ENCODE results near the gene NPR3. TPM values are rescaled to one million over a fixed set of nuclear protein-coding genes. Genes with fewer than 3 reads are reported as not detected.
"Not testable (repeated sequence)": the region's sequence is repeated elsewhere in the genome, so short reads cannot be mapped to it uniquely, and the experiment has no call there.

Gene NPR3
- total RNA-seq, 3 donors from 2014 or later: 0.05 to 0.08 TPM; not detected in 1

DNA sequence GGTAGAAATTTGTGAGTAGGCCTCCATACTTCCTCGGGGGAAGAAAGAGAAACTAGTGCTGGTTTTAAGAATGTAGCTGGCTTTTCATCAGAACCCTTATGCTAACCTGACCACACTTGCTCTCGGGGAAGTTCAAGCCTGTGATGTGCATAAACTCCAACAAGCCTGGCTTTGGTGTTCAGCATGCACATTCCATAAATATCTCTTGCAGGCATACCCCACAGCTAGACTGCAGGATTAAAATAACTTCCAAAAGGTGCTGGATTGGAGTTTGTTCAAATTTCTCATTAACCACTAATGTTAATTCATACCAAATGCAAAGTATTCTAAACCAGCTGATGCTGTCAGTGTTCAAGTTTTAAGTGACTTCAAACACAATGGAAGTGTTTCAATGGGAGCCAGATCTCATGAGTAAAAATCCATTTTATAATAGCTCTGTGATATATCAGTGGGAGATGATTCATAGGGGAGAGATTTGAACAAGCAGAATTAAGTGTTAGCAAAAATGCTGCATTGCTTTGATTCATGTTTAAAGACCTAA, 79.4 kb downstream of the NPR3 start:
- Mint-ChIP-seq H3K36me3 (ENCODE audit: insufficient read depth) (no peaks in the 10 kb centered on the region), H3K9me3 (no peaks in the 10 kb centered on the region), H3K4me1 (ENCODE audit: low read depth) (no peaks in the 10 kb centered on the region), H3K27me3 (ENCODE audit: low read depth) (peaks cover 2% of the 10 kb centered on the region), H3K4me3 (no peak overlapping the region)
- ATAC-seq (no peak), DNase-seq (no peak)

DNA sequence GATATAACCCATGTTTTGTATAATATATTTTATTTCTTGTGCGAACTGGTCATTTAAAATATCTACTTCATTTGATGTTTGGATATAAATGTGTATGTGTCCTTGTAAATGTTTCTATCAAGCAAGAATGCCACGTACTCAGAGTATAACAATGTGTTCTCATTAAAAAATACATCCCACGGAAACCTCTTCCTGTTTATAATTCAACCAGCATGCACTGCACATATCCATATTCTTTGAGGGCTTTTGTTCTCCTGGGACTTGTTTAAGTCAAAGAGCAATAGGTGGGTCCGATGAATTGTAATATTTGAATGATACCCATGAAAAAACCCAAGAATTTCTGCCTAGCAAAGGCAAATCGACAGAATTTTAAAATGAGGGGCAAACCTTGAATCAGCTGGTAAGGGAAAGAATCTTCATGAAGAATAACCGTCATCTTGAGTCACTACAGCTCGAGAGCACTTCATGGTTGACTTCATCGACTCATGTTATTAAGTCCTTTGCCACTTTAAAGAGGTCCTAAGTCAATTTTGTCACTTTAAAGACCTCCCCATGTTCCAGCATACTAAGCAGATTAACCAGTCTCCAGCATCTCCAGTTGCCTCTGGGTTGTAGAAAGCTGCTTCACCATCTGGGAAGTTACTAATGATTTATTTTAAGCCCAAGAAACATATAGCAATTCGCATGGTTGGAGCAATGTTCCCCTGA, 80.6 kb downstream of the NPR3 start:
- Mint-ChIP-seq H3K36me3 (ENCODE audit: insufficient read depth) (no peaks in the 10 kb centered on the region), H3K4me3 (no peak overlapping the region), H3K4me1 (ENCODE audit: low read depth) (no peaks in the 10 kb centered on the region), H3K27me3 (ENCODE audit: low read depth) (peaks cover 2% of the 10 kb centered on the region), H3K9me3 (no peaks in the 10 kb centered on the region)
- DNase-seq: no peak
- no peak for ATAC-seq

DNA sequence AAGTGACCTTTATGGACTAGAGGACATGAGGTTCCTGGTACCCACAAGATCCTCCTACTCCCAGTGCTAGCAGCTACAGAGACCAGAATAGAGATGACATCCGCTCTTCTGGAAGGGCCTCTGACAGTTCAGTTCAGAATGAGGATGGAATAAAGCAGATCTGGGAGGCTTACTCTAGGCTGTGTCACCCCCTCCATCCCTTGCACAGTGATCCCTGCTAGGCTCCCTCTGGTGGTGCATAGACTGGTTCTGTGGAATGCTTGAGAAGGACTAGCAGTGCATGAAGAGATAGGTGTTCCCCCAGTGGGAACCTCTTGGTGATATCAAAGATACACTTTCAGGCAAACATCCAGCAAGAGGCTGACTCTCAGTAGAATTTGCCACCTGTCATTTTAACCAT, 83.0 kb downstream of the NPR3 start:
- ATAC-seq (no peak), DNase-seq (no peak)
- Mint-ChIP-seq H3K36me3 (ENCODE audit: insufficient read depth) (no peaks in the 10 kb centered on the region), H3K9me3 (no peaks in the 10 kb centered on the region), H3K4me3 (no peak overlapping the region), H3K27me3 (ENCODE audit: low read depth) (no peaks in the 10 kb centered on the region), H3K4me1 (ENCODE audit: low read depth) (no peaks in the 10 kb centered on the region)

DNA sequence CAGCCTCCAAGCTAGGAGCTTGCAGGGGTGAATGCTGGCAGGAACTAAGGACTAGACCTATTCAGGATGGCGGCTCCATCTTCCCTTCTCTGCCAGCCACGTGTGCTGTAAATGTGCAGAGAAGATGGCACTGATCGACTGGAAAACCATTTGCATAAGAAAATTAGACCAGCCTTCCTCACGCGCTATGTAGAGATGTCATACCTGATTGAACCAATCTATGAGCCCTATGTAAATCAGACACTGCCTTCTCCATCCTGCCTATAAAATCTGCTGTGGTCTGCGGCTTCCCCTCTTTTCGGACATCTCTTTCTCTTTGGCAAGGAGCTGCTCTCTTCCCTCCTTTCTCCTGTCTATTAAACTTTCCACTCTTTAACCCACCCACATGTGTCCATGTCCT, 91.6 kb downstream of the NPR3 start:
- ATAC-seq: no peak
- no peaks in the 10 kb centered on the region for H3K4me1 Mint-ChIP-seq (ENCODE audit: low read depth)
- H3K9me3 Mint-ChIP-seq: peaks cover 13% of the 10 kb centered on the region
- no peak for DNase-seq
- no peaks in the 10 kb centered on the region for H3K27me3 Mint-ChIP-seq (ENCODE audit: low read depth)
- H3K36me3 Mint-ChIP-seq (ENCODE audit: insufficient read depth): no peaks in the 10 kb centered on the region
- H3K4me3 Mint-ChIP-seq: no peak overlapping the region

DNA sequence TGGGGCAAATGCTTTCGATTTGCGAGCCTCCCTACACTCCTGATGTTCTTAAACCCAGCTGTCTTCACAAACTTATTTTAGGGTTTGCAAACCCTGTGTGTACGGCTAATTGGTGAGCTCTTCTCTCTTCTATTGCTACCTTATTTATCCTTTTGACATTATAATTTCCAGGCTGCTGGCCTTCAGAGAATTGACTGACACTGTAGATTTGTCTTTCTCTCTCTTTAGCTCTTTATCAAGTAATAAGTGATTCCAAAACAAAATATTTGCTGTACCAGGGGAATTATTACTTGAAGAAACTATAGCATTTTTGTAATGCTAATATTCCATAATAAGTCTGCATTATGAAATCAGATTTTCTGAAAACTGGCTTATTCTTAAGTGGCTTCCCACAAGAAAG, 92.5 kb downstream of the NPR3 start:
- no peaks in the 10 kb centered on the region for H3K4me1 Mint-ChIP-seq (ENCODE audit: low read depth)
- DNase-seq: no peak
- H3K36me3 Mint-ChIP-seq (ENCODE audit: insufficient read depth): no peaks in the 10 kb centered on the region

GRCh38 chr5:32805462-32805861, 94.3 kb downstream of the NPR3 start:
- not testable (repeated sequence) for DNase-seq; H3K27me3 Mint-ChIP-seq (ENCODE audit: low read depth); H3K9me3 Mint-ChIP-seq; ATAC-seq; H3K36me3 Mint-ChIP-seq (ENCODE audit: insufficient read depth); H3K4me1 Mint-ChIP-seq (ENCODE audit: low read depth); H3K4me3 Mint-ChIP-seq

More for the DNA sequence above, 92.5 kb downstream of the NPR3 start:
- no peak for ATAC-seq
- no peaks in the 10 kb centered on the region for H3K27me3 Mint-ChIP-seq (ENCODE audit: low read depth)
- no peak overlapping the region for H3K4me3 Mint-ChIP-seq
- peaks cover 13% of the 10 kb centered on the region for H3K9me3 Mint-ChIP-seq

DNA sequence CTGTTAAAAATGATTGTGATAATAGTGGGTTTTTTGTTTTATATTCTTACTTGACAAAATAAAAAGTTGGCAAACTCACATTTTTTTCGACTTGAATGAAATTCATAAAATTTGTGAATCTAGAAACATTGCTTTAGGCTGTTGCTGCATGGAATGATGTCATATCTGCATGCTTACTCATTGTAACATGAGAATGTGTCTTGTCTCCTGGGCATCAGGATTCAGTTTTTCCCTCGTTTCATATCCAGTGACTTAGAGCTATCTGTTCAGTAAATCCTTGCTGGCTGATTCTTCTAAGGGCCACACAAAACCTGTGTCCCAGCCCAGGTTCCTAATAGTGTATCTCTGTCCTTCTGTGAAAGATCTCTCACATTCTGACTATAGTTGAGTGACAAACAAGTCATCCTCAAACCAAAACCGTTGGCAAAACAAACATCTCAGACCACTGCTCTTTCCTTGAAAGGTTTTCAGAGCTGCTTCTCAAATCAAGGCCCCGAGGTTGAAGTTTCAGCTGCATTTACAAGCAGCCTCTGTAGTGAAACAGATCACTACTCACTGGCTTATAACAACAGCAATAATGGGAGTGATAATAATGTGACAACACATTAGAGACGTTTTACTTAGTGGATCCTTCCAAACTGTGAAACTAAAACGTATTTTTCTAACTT, 95.0 kb downstream of the NPR3 start:
- Mint-ChIP-seq H3K9me3 (peaks cover 10% of the 10 kb centered on the region), H3K27me3 (ENCODE audit: low read depth) (no peaks in the 10 kb centered on the region), H3K4me1 (ENCODE audit: low read depth) (no peaks in the 10 kb centered on the region), H3K36me3 (ENCODE audit: insufficient read depth) (no peaks in the 10 kb centered on the region), H3K4me3 (no peak overlapping the region)
- no peak for ATAC-seq
- no peak for DNase-seq

- no peak for DNase-seq
- no peak for ATAC-seq
- H3K4me1 Mint-ChIP-seq (ENCODE audit: low read depth): no peaks in the 10 kb centered on the region
- no peaks in the 10 kb centered on the region for H3K36me3 Mint-ChIP-seq (ENCODE audit: insufficient read depth)
- H3K9me3 Mint-ChIP-seq: peaks cover under 1% of the 10 kb centered on the region
- no peaks in the 10 kb centered on the region for H3K27me3 Mint-ChIP-seq (ENCODE audit: low read depth)
- no peak overlapping the region for H3K4me3 Mint-ChIP-seq
Measured at GRCh38 chr5:32808783-32809182, 97.7 kb downstream of the NPR3 start.

DNA sequence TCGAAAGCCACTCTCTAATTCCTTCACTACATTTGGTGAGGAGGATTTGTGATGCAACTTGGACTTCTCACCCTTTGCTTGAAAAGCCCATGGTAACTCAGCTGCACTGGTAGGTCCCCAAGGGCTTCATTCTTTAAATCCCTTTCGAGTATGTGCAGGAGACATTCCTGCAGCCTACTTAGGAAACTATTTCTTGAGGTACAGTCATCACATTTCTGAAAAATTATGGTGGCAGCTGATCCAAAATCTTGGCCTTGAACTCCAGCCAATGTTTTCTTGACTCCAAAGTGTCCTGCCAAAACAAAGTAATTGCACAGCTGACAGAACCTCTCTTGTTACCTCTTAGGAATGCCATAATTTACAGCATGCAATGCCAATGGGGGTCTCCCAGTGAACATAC, 99.7 kb downstream of the NPR3 start:
- Mint-ChIP-seq H3K27me3 (ENCODE audit: low read depth) (no peaks in the 10 kb centered on the region), H3K4me3 (no peak overlapping the region), H3K9me3 (no peaks in the 10 kb centered on the region), H3K36me3 (ENCODE audit: insufficient read depth) (no peaks in the 10 kb centered on the region), H3K4me1 (ENCODE audit: low read depth) (no peaks in the 10 kb centered on the region)
- DNase-seq: no peak
- no peak for ATAC-seq

DNA sequence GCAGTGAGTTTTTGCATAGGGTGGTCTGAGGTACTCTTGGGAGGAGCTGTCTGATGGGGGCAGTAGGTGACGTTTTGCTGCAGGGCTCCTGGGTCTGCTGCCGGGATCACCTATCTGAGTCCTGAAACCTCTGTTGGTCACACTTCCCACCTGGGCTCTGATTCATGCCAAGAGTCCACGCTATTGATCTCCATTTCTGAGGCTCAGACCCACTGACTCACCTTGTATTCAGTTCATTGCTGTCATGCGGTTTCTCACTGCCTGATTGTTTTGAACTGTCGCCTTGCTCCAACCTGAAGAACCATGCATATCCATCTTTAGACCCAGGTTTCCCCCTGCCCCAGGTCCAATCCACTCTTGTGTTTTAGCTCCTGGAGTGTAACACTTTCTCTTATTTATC, 101.3 kb downstream of the NPR3 start:
- ATAC-seq (no peak), DNase-seq (no peak)
- Mint-ChIP-seq H3K9me3 (no peaks in the 10 kb centered on the region), H3K4me3 (no peak overlapping the region), H3K4me1 (ENCODE audit: low read depth) (no peaks in the 10 kb centered on the region), H3K27me3 (ENCODE audit: low read depth) (no peaks in the 10 kb centered on the region), H3K36me3 (ENCODE audit: insufficient read depth) (no peaks in the 10 kb centered on the region)

GRCh38 chr5:32814141-32814540, 103.0 kb downstream of the NPR3 start:
- Mint-ChIP-seq H3K4me1 (ENCODE audit: low read depth) (no peaks in the 10 kb centered on the region), H3K27me3 (ENCODE audit: low read depth) (no peaks in the 10 kb centered on the region), H3K4me3 (no peak overlapping the region), H3K9me3 (no peaks in the 10 kb centered on the region), H3K36me3 (ENCODE audit: insufficient read depth) (no peaks in the 10 kb centered on the region)
- DNase-seq (no peak), ATAC-seq (no peak)

DNA sequence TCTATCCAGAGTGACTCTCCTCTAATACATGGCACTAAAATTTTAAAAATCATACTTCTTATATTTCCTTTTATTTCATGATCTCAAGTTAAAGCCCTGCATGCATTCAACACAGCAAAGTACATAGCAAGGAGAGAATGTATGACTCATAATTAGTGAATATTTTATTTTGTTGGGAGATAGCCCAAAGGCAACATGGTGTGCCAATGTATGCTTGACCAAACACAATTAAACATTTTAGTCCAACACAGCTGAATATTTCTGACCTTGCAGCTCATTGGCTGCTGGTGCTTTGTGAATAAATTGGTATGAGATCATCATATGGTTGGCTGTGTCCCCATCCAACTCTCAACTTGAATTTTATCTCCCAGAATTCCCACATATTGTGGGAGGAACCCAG, 103.5 kb downstream of the NPR3 start:
- Mint-ChIP-seq H3K4me3 (no peak overlapping the region), H3K36me3 (ENCODE audit: insufficient read depth) (no peaks in the 10 kb centered on the region), H3K27me3 (ENCODE audit: low read depth) (no peaks in the 10 kb centered on the region), H3K4me1 (ENCODE audit: low read depth) (no peaks in the 10 kb centered on the region), H3K9me3 (no peaks in the 10 kb centered on the region)
- no peak for DNase-seq
- ATAC-seq: no peak

- no peaks in the 10 kb centered on the region for H3K36me3 Mint-ChIP-seq (ENCODE audit: insufficient read depth)
- ATAC-seq (no peak), DNase-seq (no peak)
- no peaks in the 10 kb centered on the region for H3K27me3 Mint-ChIP-seq (ENCODE audit: low read depth)
- H3K4me3 Mint-ChIP-seq: no peak overlapping the region
- no peaks in the 10 kb centered on the region for H3K4me1 Mint-ChIP-seq (ENCODE audit: low read depth)
- no peaks in the 10 kb centered on the region for H3K9me3 Mint-ChIP-seq
Measured at GRCh38 chr5:32827981-32828380, 116.9 kb downstream of the NPR3 start.

DNA sequence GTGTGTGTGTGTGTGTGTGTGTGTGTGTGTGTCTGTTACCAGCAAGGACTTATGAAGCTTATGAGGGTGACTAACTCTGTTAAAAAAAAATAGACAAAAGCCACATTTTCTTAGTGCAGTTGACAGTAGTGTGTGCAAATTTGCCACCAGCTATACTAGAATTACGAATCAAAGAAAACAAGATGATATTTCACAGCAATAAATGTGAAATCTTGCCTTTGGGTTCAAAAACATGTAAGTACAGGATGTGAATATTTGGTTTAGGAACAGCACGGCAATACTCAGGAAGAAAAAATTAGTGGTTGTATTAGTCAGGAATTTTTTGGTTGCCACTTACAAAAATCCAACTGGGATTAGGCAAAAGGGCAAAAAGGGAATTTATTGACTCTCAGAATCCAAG, 117.4 kb downstream of the NPR3 start:
- Mint-ChIP-seq H3K4me1 (ENCODE audit: low read depth) (no peaks in the 10 kb centered on the region), H3K27me3 (ENCODE audit: low read depth) (no peaks in the 10 kb centered on the region)

GRCh38 chr5:32831624-32832023, 120.5 kb downstream of the NPR3 start:
- DNase-seq: no peak
- Mint-ChIP-seq H3K27me3 (ENCODE audit: low read depth) (no peaks in the 10 kb centered on the region), H3K36me3 (ENCODE audit: insufficient read depth) (no peaks in the 10 kb centered on the region), H3K4me3 (no peak overlapping the region), H3K4me1 (ENCODE audit: low read depth) (no peaks in the 10 kb centered on the region), H3K9me3 (no peaks in the 10 kb centered on the region)
- no peak for ATAC-seq

More for the DNA sequence above, 117.4 kb downstream of the NPR3 start:
- Mint-ChIP-seq H3K36me3 (ENCODE audit: insufficient read depth) (no peaks in the 10 kb centered on the region), H3K9me3 (no peaks in the 10 kb centered on the region), H3K4me3 (no peak overlapping the region)
- ATAC-seq (no peak), DNase-seq (no peak)
